K562 (cell line): ENCODE results near the gene MYL12B. TPM values are rescaled to one million over a fixed set of nuclear protein-coding genes. Genes with fewer than 3 reads are reported as not detected.

Experiments used
- ARNT ChIP-seq, 2 experiments: fragments of 450-650 bp; IDR thresholded peaks; 2 replicates each; pipeline ENCODE4 v1.6.1; 2016; ENCODE audit warnings: mild to moderate bottlenecking in 1 of 2
- DDX20 ChIP-seq: fragments of 450-650 bp; IDR thresholded peaks from 2 replicates; pipeline ENCODE4 v1.6.1; 2016; ENCODE audit warnings: missing genetic modification characterization, low read depth, mild to moderate bottlenecking, missing compliant biosample characterization, moderate library complexity
- DPF2 ChIP-seq: fragments of 450-650 bp; IDR thresholded peaks from 2 replicates; pipeline ENCODE4 v1.6.1; 2016
- HDAC8 ChIP-seq: fragments of 450-650 bp; IDR thresholded peaks from 2 replicates; pipeline ENCODE4 v1.6.1; 2016; ENCODE audit warnings: mild to moderate bottlenecking, missing genetic modification characterization, moderate library complexity, missing compliant biosample characterization
- KLF16 ChIP-seq: IDR thresholded peaks from 2 replicates; pipeline ENCODE4 v1.6.1; 2016; ENCODE audit warnings: antibody characterized with exemption
- MBD2 ChIP-seq: sonication (generic); IDR thresholded peaks from 2 replicates; pipeline ENCODE4 v1.6.1; 2016; ENCODE audit warnings: low read depth, borderline replicate concordance
- MEF2D ChIP-seq: conservative IDR thresholded peaks from 2 replicates; pipeline ENCODE4 v1.6.1; 2016; ENCODE audit warnings: low read depth, missing genetic modification characterization, missing compliant biosample characterization
- MITF ChIP-seq: IDR thresholded peaks from 2 replicates; pipeline ENCODE4 v1.6.1; 2014; ENCODE audit warnings: antibody characterized with exemption
- MYBL2 ChIP-seq, 2 experiments: fragments of 450-650 bp in 1 of 2; sonication (generic) in 1 of 2; formaldehyde crosslinking in 1 of 2; IDR thresholded peaks; 2 replicates each; pipeline versions ENCODE4 v1.6.1 to v1.8.1; 2017 to 2022; ENCODE audit warnings: borderline replicate concordance in 1 of 2, inconsistent platforms in 1 of 2, low read depth in 1 of 2, mild to moderate bottlenecking in 1 of 2, missing genetic modification reagents in 1 of 2, moderate library complexity in 1 of 2
- MYC ChIP-seq, 2 experiments: fragments of 250-450 bp in 1 of 2; sonication (Bioruptor Pico) in 1 of 2; IDR thresholded peaks; 2 replicates each; pipeline versions ENCODE4 v1.5.1 to v1.6.1; 2012 to 2021; ENCODE audit warnings: low read depth in 2 of 2, borderline replicate concordance in 1 of 2, improper control_type of control experiment in 1 of 2, low read length in 1 of 2, mild to moderate bottlenecking in 1 of 2, moderate library complexity in 1 of 2
- NCOA2 ChIP-seq, 2 experiments: fragments of 450-650 bp; IDR thresholded peaks; 2 replicates each; pipeline ENCODE4 v1.6.1; 2018; ENCODE audit warnings: mild to moderate bottlenecking in 2 of 2, moderate library complexity in 1 of 2; ENCODE audit not compliant: partially characterized antibody in 2 of 2
- NFATC3 ChIP-seq: fragments of 450-650 bp; IDR thresholded peaks from 2 replicates; pipeline ENCODE4 v1.6.1; 2017; ENCODE audit warnings: mild to moderate bottlenecking
- NKRF ChIP-seq: fragments of 450-650 bp; IDR thresholded peaks from 2 replicates; pipeline ENCODE4 v1.6.1; 2016; ENCODE audit warnings: borderline replicate concordance
- PHB ChIP-seq: fragments of 250-450 bp; sonication (Bioruptor Pico); IDR thresholded peaks from 2 replicates; pipeline ENCODE4 v1.5.0; 2021
- RBBP5 ChIP-seq: fragments of 200-600 bp; sonication (generic); IDR thresholded peaks from 2 replicates; pipeline ENCODE4 v1.6.1; 2012; ENCODE audit warnings: borderline replicate concordance, mild to moderate bottlenecking, low read length, control low read depth, inconsistent platforms; ENCODE audit not compliant: insufficient read depth, poor library complexity, severe bottlenecking
- SMAD2 ChIP-seq: fragments of 150-350 bp; IDR thresholded peaks from 2 replicates; pipeline ENCODE4 v1.6.1; 2014; ENCODE audit warnings: low read depth, mild to moderate bottlenecking, low read length
- SMARCC2 ChIP-seq: fragments of 450-650 bp; IDR thresholded peaks from 2 replicates; pipeline ENCODE4 v1.6.1; 2017; ENCODE audit warnings: antibody characterized with exemption, moderate library complexity, mild to moderate bottlenecking, low read depth
- SOX6 ChIP-seq: fragments of 450-650 bp; IDR thresholded peaks from 2 replicates; pipeline ENCODE4 v1.6.1; 2014; ENCODE audit warnings: mild to moderate bottlenecking
- SREBF1 ChIP-seq: fragments of 150-350 bp; IDR thresholded peaks from 2 replicates; pipeline ENCODE4 v1.6.1; 2014; ENCODE audit warnings: antibody characterized with exemption, low read depth, low read length, borderline replicate concordance
- STAT5A ChIP-seq: IDR thresholded peaks from 2 replicates; pipeline ENCODE4 v1.6.1; 2012; ENCODE audit warnings: low read length, inconsistent platforms, borderline replicate concordance
- ZNF274 ChIP-seq: IDR thresholded peaks from 2 replicates; pipeline ENCODE4 v1.6.1; 2011; ENCODE audit warnings: low read depth, mild to moderate bottlenecking, low read length, moderate library complexity, borderline replicate concordance
- ZNF668 ChIP-seq: fragments of 250-450 bp; sonication (Bioruptor Pico); IDR thresholded peaks from 2 replicates; pipeline ENCODE4 v1.8.0; 2022; ENCODE audit warnings: mild to moderate bottlenecking, inconsistent platforms
- ZNF707 ChIP-seq: fragments of 250-450 bp; sonication (Bioruptor Pico); conservative IDR thresholded peaks from 2 replicates; pipeline ENCODE4 v1.8.0; 2022; ENCODE audit warnings: inconsistent platforms, mild to moderate bottlenecking, moderate library complexity
- polyA plus RNA-seq, 8 experiments: library from polyadenylated mRNA; depleted of rRNA in 4 of 8; stranded (reverse) in 5 of 8; unstranded in 3 of 8; fragments of >200 nt; fragmentation: Nextera tagmentation in 2 of 8; fragmentation: Illumina TruSeq in 1 of 8; extraction: Ambion mirVana in 2 of 8; extraction: Trizol in 1 of 8; gene quantifications; 2 replicates each; pipeline versions ENCODE4 v1.2.1 to v1.2.3, GENCODE V29; 2011 to 2014; ENCODE audit warnings: inconsistent platforms in 1 of 8, missing spikeins in 1 of 8
- total RNA-seq, 7 experiments: library from RNA; depleted of rRNA in 6 of 7; stranded (reverse); fragments of >200 nt in 6 of 7; fragmentation: Illumina TruSeq in 2 of 7; extraction: Trizol in 2 of 7; gene quantifications; 2 replicates each; pipeline versions ENCODE4 v1.2.1 to v1.2.3, GENCODE V29; 2011 to 2021; ENCODE audit warnings: low replicate concordance in 1 of 7

The MYL12B gene
- total and polyA plus RNA-seq, 9 of the 15 experiments (the other 6 are each of a cell fraction or from before 2014, with no cell fraction given): 220 to 995 (median 463) TPM

DNA sequence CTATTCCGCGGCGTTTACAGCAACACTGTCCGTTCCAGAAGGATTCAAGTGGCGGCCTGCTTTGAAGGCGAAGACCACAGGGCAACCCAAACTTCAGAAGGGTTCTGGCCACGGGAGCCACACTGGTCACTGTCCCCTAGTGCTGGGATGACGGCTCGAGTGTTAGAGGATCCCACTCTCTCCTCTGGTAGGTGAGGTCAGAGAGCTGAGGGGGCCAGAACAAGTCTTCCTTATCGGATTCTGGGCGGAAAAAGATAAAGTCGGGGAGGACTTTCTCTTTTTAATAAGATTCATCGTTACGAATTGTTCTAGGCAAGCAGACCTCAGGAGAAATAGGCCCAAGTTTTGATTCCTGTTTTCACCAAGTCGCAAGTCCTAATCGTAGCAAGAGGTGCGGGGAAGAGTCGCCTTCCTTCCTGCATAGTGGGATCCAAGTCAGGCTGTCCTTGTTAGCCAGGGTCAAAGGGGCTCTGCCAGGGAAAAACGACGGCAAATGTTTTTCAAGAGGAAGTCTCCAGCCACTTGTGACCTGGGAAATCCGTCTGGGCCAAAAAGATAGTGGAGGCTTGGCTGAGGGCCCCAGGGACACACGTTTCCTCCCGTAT lies 15.2 kb upstream of the MYL12B start (continued):
- TF ChIP-seq STAT5A (peak; percentile 64), MBD2 (no peak), ARNT (IDR thresholded peaks at IDR 0.05) (peak; percentile 42 to 78; a peak in 3 of 4 replicates), SREBF1 (no peak), ZNF274 (no peak), KLF16 (peak; percentile 67), HDAC8 (no peak), MYC (IDR thresholded peaks at IDR 0.05; ENCODE audit: low read depth, low read length) (no peak), MYC (CRISPR knock-in tag; IDR thresholded peaks at IDR 0.05; ENCODE audit: borderline replicate concordance, low read depth) (no peak), RBBP5 (peak; percentile 81), DDX20 (tag) (no peak; the same call in 1 of the 2 replicates), SMARCC2 (peak; percentile 83), NKRF (no peak; the same call in 1 of the 2 replicates), MEF2D (tag) (peak; percentile 46; the same call in 1 of the 2 replicates), MITF (0 out of 2 replicates have a peak, but pooled peaks have one; percentile 65), DPF2 (peak; percentile 95), SMAD2 (no peak), ZNF668 (CRISPR knock-in tag) (no peak), PHB (CRISPR knock-in tag) (0 out of 2 replicates have a peak, but pooled peaks have one; percentile 10), MYBL2 (IDR thresholded peaks at IDR 0.05; ENCODE audit: low read depth) (no peak), MYBL2 (CRISPR knock-in tag; IDR thresholded peaks at IDR 0.05; ENCODE audit: borderline replicate concordance) (no peak), ZNF707 (0 out of 2 replicates have a peak, but pooled peaks have one; percentile 29), NCOA2 (IDR thresholded peaks at IDR 0.05; ENCODE audit: partially characterized antibody in 2 of 2) (no peak), SOX6 (peak; percentile 75), NFATC3 (no peak)
